SHP77 treated with DMSO at 0.1 percent for 48 hours (cell line): ENCODE results near the gene PPIL6.

Experiments
- DNase-seq: peaks from one replicate; lab custom pipeline; 2025; lab: John Stamatoyannopoulos, UW

PPIL6 gene

GRCh38 chr6:109440331-109441068 lies at the start of gene PPIL6, which contains the start of gene SMPD2:
TSS of gene PPIL6 (minus strand) at chr6:109440628. CDS start at chr6:109440590, 38 bp downstream.
TSS of gene SMPD2 (plus strand) at chr6:109440724. CDS start at chr6:109441122, 398 bp downstream.
- peak; percentile 57 for DNase-seq

GRCh38 chr6:109488001-109488400 lies 47.6 kb upstream of the PPIL6 start:
- no peak for DNase-seq

- DNase-seq = no peak
Measured at GRCh38 chr6:109486068-109486467, 45.6 kb upstream of the PPIL6 start.

DNA sequence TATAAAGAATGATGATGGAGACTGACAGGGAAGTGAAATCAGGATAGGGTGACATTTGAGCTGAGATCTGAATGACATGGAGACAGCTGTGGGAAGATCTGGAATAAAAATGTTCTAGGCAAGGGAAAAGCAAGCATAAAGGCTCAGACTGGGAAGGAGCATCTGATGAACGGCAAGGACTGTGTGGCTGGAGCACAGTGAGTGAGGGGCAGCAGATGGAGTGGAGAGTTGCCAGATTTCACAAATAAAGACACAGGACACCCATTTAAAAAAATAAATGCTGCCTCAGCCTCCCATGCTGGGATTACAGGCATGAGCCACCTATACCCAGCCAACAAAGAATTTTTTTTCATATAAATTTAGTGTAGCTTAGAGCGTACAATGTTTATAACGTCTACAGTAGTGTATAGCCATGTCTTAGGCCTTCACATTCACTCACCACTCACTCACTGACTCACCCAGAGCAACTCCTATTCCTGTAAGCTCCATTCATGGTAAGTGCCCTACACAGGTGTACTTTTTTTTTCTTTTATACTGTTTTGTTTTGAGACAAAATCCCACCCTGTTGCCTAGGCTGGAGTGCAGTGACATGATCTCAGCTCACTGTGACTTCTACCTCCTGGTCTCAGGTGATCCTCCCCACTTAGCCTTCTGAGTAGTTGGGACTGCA lies 45.0 kb upstream of the PPIL6 start:
- no peak for DNase-seq

GRCh38 chr6:109484122-109484521 lies 43.7 kb upstream of the PPIL6 start:
- no peak for DNase-seq

DNA sequence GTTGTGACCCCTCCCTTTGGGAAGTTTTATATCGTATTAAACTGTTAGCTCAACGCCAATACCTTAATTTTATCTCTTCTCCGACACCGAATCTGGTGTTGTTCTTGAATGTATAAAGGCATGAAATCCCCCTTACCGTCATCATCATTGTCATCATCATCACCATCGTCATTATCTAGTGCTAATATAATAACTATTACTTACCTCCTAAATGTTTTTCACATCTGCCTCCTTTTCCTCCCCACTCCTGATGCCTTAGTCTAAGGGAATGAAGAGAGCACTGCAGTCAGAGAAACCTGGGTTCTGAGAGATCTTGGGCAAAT lies 43.3 kb upstream of the PPIL6 start:
- no peak for DNase-seq

- DNase-seq = peak; percentile 73
Measured at GRCh38 chr6:109482905-109483734, 42.7 kb upstream of the PPIL6 start, which contains the start of gene ZBTB24. TSS of gene ZBTB24 (minus strand) at chr6:109483219. CDS start at chr6:109482026, 1,193 bp downstream.

DNA sequence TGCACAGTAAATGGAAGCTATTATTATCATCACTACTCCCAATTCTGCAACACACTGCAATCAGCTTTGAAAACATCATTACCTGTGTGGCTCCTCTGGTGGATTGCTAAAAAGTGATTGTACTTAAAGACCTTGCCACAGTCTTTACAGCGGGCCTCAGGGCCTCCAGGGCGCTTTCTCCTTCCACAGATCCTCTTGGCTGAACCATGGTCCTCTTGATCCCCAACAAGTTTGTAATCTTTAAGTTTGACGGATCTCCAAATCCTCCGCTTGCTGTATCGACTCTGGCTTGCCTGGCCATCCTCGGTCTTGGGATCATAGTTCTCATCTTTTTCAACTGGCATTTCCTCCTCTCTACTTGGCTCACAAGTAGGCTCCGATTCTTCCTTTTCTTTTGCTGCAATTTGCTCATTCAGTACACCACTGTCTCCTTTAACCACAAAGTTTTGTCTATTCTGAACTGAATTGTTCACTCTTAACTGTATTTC lies 40.6 kb upstream of the PPIL6 start:
- DNase-seq = no peak

- DNase-seq = no peak
Measured at GRCh38 chr6:109478841-109479624, 38.6 kb upstream of the PPIL6 start.

- no peak for DNase-seq
Measured at GRCh38 chr6:109478222-109478805, 37.9 kb upstream of the PPIL6 start.

- no peak for DNase-seq
Measured at GRCh38 chr6:109477725-109478124, 37.3 kb upstream of the PPIL6 start.

DNA sequence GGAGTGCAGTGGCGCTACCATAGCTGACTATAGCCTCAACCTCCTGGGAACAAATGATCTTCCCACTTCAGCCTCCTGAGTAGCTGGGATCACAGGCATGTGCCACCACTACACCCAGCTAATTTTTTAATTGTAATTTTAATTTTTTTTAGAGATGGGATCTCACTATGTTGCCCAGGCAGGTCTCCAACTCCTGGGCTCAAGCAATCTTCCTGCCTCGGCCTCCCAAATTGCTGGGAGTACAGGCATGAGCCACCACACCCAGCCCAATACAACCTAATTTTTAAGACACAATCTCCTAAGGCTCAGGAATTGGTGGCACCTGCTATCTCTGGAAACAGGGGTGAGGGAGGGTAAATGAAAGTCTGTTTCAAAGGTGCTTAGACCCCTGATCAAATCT lies 36.8 kb upstream of the PPIL6 start:
- DNase-seq = no peak

DNA sequence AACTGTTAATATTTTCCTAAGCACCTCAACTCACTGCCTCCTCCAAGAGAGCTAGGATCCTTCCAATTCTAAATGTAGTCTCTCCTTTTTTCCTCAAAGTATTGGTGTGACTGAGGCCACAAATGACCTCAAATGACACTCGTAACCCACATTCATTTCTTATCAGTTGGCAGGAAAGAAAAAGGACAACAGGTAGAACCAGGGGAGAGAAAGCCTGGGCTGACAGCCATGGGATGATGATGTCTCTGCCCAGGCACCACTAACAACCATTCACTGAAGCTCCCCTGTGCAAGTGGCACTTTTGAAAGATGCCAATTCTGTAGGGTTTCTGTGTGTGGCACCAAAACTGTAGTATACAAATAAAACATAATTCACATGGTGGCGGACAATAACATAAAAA lies 35.2 kb upstream of the PPIL6 start:
- no peak for DNase-seq

- DNase-seq = no peak
Measured at GRCh38 chr6:109474995-109475394, 34.6 kb upstream of the PPIL6 start.

DNA sequence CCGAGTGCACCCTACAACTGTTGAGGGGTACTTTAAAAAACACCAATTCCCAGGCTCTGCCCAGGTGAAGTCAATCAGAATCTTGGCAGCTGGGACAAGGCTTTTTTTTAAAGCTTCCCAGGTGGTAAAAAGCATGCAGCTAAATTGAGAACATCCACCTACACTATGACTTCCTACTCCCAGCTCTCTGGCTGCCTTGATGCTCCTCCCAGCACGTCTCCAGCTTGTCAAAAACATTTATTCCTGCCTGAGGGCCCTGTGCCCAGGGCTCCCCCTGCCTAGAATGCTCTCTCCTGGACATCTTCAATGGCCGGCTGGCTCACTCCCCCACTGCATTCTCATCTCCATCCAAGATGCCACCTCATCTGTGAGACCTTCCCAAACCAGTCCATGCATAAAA lies 32.7 kb upstream of the PPIL6 start:
- DNase-seq = no peak

DNA sequence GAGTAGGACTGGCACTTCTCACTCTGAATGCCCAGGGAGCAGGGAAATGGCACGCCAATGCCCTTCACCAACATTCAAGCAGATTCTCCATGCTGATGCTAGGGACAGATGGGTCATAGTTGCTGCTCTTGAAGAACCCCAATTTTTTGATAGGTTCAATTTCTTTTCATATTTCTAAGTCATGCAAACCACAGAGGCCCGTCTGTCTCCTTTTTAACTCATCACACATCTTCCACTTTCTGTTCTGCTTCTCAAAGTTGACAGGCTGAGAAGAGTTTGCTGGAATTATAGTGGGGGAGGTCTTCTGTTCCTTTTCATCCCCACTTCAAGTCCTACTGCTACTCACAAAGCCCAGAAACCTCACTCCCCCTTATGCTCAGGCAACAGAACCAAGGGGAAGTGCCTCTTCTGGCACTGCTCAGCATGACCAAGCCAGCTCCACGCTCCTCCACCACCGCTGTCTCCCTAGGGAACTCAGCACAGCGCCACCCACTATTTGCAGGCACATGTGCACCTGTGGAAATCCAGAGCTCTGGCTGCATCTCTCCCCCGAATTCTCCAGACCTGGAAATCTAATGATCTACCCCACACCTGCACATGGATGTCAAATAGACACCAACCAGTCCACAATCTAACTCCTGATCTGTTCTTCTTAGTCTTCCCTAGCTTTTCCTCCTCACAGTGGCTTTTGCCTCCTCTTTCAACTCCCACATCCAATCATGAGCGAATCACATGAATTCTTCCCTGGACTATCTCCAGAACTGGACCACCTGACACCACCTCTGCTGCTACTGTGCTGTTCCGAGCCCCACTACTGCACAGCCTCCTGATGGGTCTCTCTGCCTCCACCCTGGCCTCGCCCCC lies 31.9 kb upstream of the PPIL6 start:
- no peak for DNase-seq

DNA sequence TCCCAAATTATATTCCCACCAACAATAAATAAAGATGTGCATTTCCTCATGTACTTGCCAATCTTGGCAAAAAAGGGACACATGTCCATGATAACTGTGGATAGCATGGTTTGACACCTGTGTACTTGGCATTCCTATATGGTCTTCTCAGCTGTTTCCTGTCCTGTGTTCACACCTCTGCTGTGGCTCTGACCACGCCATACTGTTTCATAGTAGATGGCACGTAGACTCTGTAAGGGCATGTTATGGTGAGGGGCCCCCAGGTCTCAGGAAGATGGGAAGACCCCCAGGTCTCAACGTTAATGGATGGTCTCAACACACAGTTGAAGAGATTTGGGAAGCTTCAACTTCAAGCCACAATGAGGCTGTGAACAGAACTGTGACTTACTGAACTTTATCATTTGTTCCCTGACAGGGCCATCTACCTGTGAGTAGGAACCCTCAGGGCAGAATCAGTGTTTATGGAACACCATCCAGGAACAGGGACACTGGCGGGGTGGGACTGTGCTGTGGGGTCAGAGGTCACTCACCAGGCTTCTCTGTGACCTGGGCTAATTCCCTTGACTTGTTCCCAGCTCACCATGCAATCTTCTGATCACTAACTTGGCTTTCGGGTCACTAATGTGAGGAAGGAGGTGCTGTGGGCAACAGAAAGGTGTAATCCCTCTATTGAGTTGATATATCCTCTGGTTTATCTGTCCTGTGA lies 30.8 kb upstream of the PPIL6 start:
- DNase-seq = no peak

DNA sequence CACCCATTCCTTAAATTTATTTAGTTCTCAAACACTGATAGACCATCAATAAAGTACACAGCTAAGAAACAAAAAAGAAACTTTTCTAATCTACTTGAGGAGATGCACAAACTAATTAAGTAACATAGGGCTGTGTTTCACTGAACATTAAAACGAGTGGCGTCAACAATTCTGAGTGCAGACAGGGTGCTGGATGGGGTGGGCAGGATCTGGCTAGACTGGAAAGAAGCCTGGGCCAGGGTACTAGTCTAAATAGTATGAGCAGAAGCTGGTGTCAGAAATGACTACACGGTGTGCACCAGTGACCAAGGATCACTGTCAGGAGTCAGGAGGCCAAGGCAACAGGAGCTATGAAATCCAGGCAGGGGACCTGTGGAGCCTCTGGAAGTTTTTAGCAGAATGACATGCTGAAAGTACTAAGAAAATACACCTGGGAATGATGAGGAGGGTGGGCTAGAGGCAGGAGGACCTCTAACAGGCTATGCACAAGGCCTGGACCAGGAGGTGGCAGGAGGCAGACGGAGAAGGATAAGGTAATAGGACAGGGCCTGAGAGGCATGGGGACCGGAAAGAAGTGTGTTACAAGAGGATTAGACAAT lies 29.3 kb upstream of the PPIL6 start:
- no peak for DNase-seq

- no peak for DNase-seq
Measured at GRCh38 chr6:109467696-109468095, 27.3 kb upstream of the PPIL6 start.
